Trophoblast cell (in vitro differentiated cells and primary cell): Measurements from ENCODE around the gene THYN1.

Experiments used
- DNase-seq, 2 donors: peaks; one replicate each; pipeline ENCODE4 v3.0.0-alpha.2; 2016
- H2AFZ ChIP-seq: 2 replicates; pipeline ENCODE4 v1.6.1; 2013; ENCODE audit warnings: low read length, moderate library complexity, mild to moderate bottlenecking; ENCODE audit not compliant: insufficient read depth, poor library complexity
- H2AK5ac ChIP-seq: 2 replicates; pipeline ENCODE4 v1.6.1; 2013; ENCODE audit warnings: mild to moderate bottlenecking, low read length
- H2BK120ac ChIP-seq: 2 replicates; pipeline ENCODE4 v1.6.1; 2013; ENCODE audit warnings: low read length, mild to moderate bottlenecking, moderate library complexity; ENCODE audit not compliant: insufficient read depth, poor library complexity
- H2BK12ac ChIP-seq: 2 replicates; pipeline ENCODE4 v1.6.1; 2013; ENCODE audit warnings: mild to moderate bottlenecking, low read length, moderate library complexity
- H2BK5ac ChIP-seq: 2 replicates; pipeline ENCODE4 v1.6.1; 2013; ENCODE audit warnings: low read length, low read depth, moderate library complexity, mild to moderate bottlenecking; ENCODE audit not compliant: poor library complexity
- H3K14ac ChIP-seq: 2 replicates; pipeline ENCODE4 v1.6.1; 2013; ENCODE audit warnings: mild to moderate bottlenecking, low read length
- H3K18ac ChIP-seq: 2 replicates; pipeline ENCODE4 v1.6.1; 2013; ENCODE audit warnings: mild to moderate bottlenecking, low read length
- H3K23ac ChIP-seq: 2 replicates; pipeline ENCODE4 v1.6.1; 2013; ENCODE audit warnings: low read length
- H3K27ac ChIP-seq: 2 replicates; pipeline ENCODE4 v1.5.1; 2013; ENCODE audit warnings: low read depth, mild to moderate bottlenecking, inconsistent platforms, low read length, moderate library complexity
- H3K27me3 ChIP-seq: 2 replicates; pipeline ENCODE4 v1.6.1; 2013; ENCODE audit warnings: inconsistent platforms, mild to moderate bottlenecking, low read length, moderate library complexity; ENCODE audit not compliant: insufficient read depth
- H3K36me3 ChIP-seq, 2 experiments: 1 replicate in 1 of 2; 2 replicates in 1 of 2; pipeline ENCODE4 v1.6.1; 2013; ENCODE audit warnings: low read length in 2 of 2, mild to moderate bottlenecking in 2 of 2, moderate library complexity in 1 of 2; ENCODE audit not compliant: insufficient read depth in 2 of 2, control insufficient read depth in 1 of 2
- H3K4ac ChIP-seq: 2 replicates; pipeline ENCODE4 v1.6.1; 2013; ENCODE audit warnings: low read depth, mild to moderate bottlenecking, low read length, moderate library complexity
- H3K4me1 ChIP-seq, 2 experiments: 1 replicate in 1 of 2; 2 replicates in 1 of 2; pipeline ENCODE4 v1.6.1; 2013; ENCODE audit warnings: low read length in 2 of 2, mild to moderate bottlenecking in 2 of 2, moderate library complexity in 1 of 2; ENCODE audit not compliant: insufficient read depth in 2 of 2, control insufficient read depth in 1 of 2
- H3K4me2 ChIP-seq: 2 replicates; pipeline ENCODE4 v1.6.1; 2013; ENCODE audit warnings: inconsistent platforms, mild to moderate bottlenecking, low read length, moderate library complexity
- H3K4me3 ChIP-seq: 2 replicates; pipeline ENCODE4 v1.5.1; 2013; ENCODE audit warnings: mild to moderate bottlenecking, low read depth, low read length, inconsistent platforms
- H3K79me1 ChIP-seq: one replicate; pipeline ENCODE4 v1.6.1; 2013; ENCODE audit warnings: low read length
- H3K79me2 ChIP-seq: 2 replicates; pipeline ENCODE4 v1.6.1; 2013; ENCODE audit warnings: low read length, mild to moderate bottlenecking; ENCODE audit not compliant: control insufficient read depth, insufficient read depth, poor library complexity
- H3K9ac ChIP-seq: 2 replicates; pipeline ENCODE4 v1.6.1; 2013; ENCODE audit warnings: mild to moderate bottlenecking, low read length
- H3K9me3 ChIP-seq: 2 replicates; pipeline ENCODE4 v1.6.1; 2013; ENCODE audit warnings: low read depth, mild to moderate bottlenecking, control low read depth, inconsistent platforms, low read length; ENCODE audit not compliant: insufficient read depth
- H4K12ac ChIP-seq: 2 replicates; pipeline ENCODE4 v1.6.1; 2013; ENCODE audit warnings: low read depth, mild to moderate bottlenecking, low read length, moderate library complexity
- H4K8ac ChIP-seq: 2 replicates; pipeline ENCODE4 v1.6.1; 2013; ENCODE audit warnings: low read depth, mild to moderate bottlenecking, low read length, moderate library complexity
- H4K91ac ChIP-seq: one replicate; pipeline ENCODE4 v1.6.1; 2013; ENCODE audit warnings: low read depth, mild to moderate bottlenecking, low read length, moderate library complexity
- WGBS: extraction: QIAGEN DNeasy Blood & Tissue Kit; methylation state at CpG from one replicate; pipeline ENCODE4 v1.1.7; 2013; ENCODE audit warnings: missing lambda C conversion rate; ENCODE audit not compliant: insufficient read length, insufficient coverage; ENCODE audit errors: extremely low coverage; 5-methylcytosine and 5-hydroxymethylcytosine counted together

The THYN1 gene

GRCh38 chr11:134261626-134262488 is 8.7 kb upstream of the THYN1 start:
- peak overlapping the region; percentile 20 for H4K12ac ChIP-seq
- H4K8ac ChIP-seq: no peak overlapping the region
- no peak overlapping the region for H4K91ac ChIP-seq
- peak; percentile 21 to 58 for DNase-seq
- H3K27me3 ChIP-seq: no peaks in the 10 kb centered on the region
- H3K9me3 ChIP-seq: no peaks in the 10 kb centered on the region
- H3K23ac ChIP-seq: no peak overlapping the region
- H3K79me1 ChIP-seq: no peaks in the 10 kb centered on the region
- no peak overlapping the region for H3K4me3 ChIP-seq
- H3K4me2 ChIP-seq: no peak overlapping the region
- no peaks in the 10 kb centered on the region for H3K4me1 ChIP-seq
- H2AFZ ChIP-seq: no peak overlapping the region
- no peak overlapping the region for H3K27ac ChIP-seq
- no peaks in the 10 kb centered on the region for H3K79me2 ChIP-seq
- peaks cover 30 to 32% of the 10 kb centered on the region in 2 experiments for H3K36me3 ChIP-seq
- H2AK5ac ChIP-seq: no peak overlapping the region
- no peak overlapping the region for H2BK5ac ChIP-seq
- no peak overlapping the region for H3K18ac ChIP-seq
- no peak overlapping the region for H3K14ac ChIP-seq
- H3K4ac ChIP-seq: no peak overlapping the region
- no peak overlapping the region for H3K9ac ChIP-seq
- H2BK120ac ChIP-seq: no peak overlapping the region
- WGBS: no CpG with 5 or more reads among the region's 14 CpGs
- no peak overlapping the region for H2BK12ac ChIP-seq

- Histone ChIP-seq H4K12ac (no peak overlapping the region), H3K36me3 (peaks cover 31 to 32% of the 10 kb centered on the region in 2 experiments), H3K27ac (no peak overlapping the region), H3K9ac (no peak overlapping the region), H3K4ac (no peak overlapping the region), H2BK12ac (no peak overlapping the region), H3K79me2 (no peaks in the 10 kb centered on the region), H4K91ac (no peak overlapping the region), H3K4me2 (no peak overlapping the region), H3K79me1 (no peaks in the 10 kb centered on the region), H3K23ac (no peak overlapping the region), H2BK120ac (no peak overlapping the region), H3K4me3 (no peak overlapping the region), H3K9me3 (no peaks in the 10 kb centered on the region), H2AK5ac (no peak overlapping the region), H3K27me3 (no peaks in the 10 kb centered on the region), H4K8ac (no peak overlapping the region), H3K4me1 (no peaks in the 10 kb centered on the region), H3K18ac (no peak overlapping the region), H2AFZ (no peak overlapping the region), H2BK5ac (no peak overlapping the region), H3K14ac (no peak overlapping the region)
- no CpG with 5 or more reads among the region's 16 CpGs for WGBS
- no peak for DNase-seq
Measured at GRCh38 chr11:134260983-134261382, 7.8 kb upstream of the THYN1 start.

- Histone ChIP-seq H3K79me2 (no peaks in the 10 kb centered on the region), H3K23ac (no peak overlapping the region), H2AFZ (no peak overlapping the region), H3K9ac (no peak overlapping the region), H4K12ac (no peak overlapping the region), H2BK12ac (no peak overlapping the region), H4K8ac (no peak overlapping the region), H3K36me3 (peaks cover 31 to 32% of the 10 kb centered on the region in 2 experiments), H3K4me3 (no peak overlapping the region), H3K27ac (no peak overlapping the region), H3K14ac (no peak overlapping the region), H2BK120ac (no peak overlapping the region), H3K4ac (no peak overlapping the region), H3K18ac (no peak overlapping the region), H3K9me3 (no peaks in the 10 kb centered on the region), H2AK5ac (no peak overlapping the region), H3K4me2 (no peak overlapping the region), H4K91ac (no peak overlapping the region), H3K4me1 (no peaks in the 10 kb centered on the region), H2BK5ac (no peak overlapping the region), H3K27me3 (no peaks in the 10 kb centered on the region), H3K79me1 (no peaks in the 10 kb centered on the region)
- no peak for DNase-seq
Measured at GRCh38 chr11:134260503-134260902, 7.4 kb upstream of the THYN1 start.

GRCh38 chr11:134258577-134258976 is 5.4 kb upstream of the THYN1 start:
- H4K8ac ChIP-seq: no peak overlapping the region
- H3K27me3 ChIP-seq: no peaks in the 10 kb centered on the region
- peaks cover 2% of the 10 kb centered on the region for H3K79me1 ChIP-seq
- H3K9me3 ChIP-seq: no peaks in the 10 kb centered on the region
- H2AK5ac ChIP-seq: no peak overlapping the region
- no peak overlapping the region for H3K18ac ChIP-seq
- no peak overlapping the region for H2BK12ac ChIP-seq
- no peak overlapping the region for H3K27ac ChIP-seq
- no peak overlapping the region for H4K91ac ChIP-seq
- H3K36me3 ChIP-seq: peaks cover 31 to 32% of the 10 kb centered on the region in 2 experiments
- no peak overlapping the region for H2BK5ac ChIP-seq
- no peak overlapping the region for H3K4me3 ChIP-seq
- no peak overlapping the region for H3K23ac ChIP-seq
- H2AFZ ChIP-seq: no peak overlapping the region
- H3K14ac ChIP-seq: no peak overlapping the region
- no peak for DNase-seq
- no peak overlapping the region for H2BK120ac ChIP-seq
- no peak overlapping the region for H3K4me2 ChIP-seq
- peaks cover under 1% of the 10 kb centered on the region for H3K79me2 ChIP-seq
- no peak overlapping the region for H4K12ac ChIP-seq
- no peak overlapping the region for H3K4ac ChIP-seq
- H3K9ac ChIP-seq: no peak overlapping the region
- no CpG with 5 or more reads among the region's 4 CpGs for WGBS
- no peaks in the 10 kb centered on the region for H3K4me1 ChIP-seq
